B cell (primary cell): ENCODE measurements around the gene GRIK5. TPM values are rescaled to one million over a fixed set of nuclear protein-coding genes. Genes with fewer than 3 reads are reported as not detected.

ENCODE experiments used
- ATAC-seq: fragments of 200-7000 bp; cut with Tn5 transposase; one replicate; pipeline ENCODE4 v1.10.0; 2021; ENCODE audit warnings: low read depth, mild to moderate bottlenecking, moderate number of reproducible peaks, moderate library complexity
- CTCF ChIA-PET: fragments of 350-600 bp; sonication (Branson Sonifier 250); formaldehyde crosslinking; loops from one replicate; lab custom pipeline; 2021; ENCODE audit warnings: antibody characterized with exemption, inconsistent platforms; lab: Charles Lee
- POLR2A ChIA-PET: fragments of 350-600 bp; sonication (Branson Sonifier 250); formaldehyde crosslinking; loops from one replicate; lab custom pipeline; 2021; ENCODE audit warnings: antibody characterized with exemption; lab: Charles Lee
- DNase-seq: peaks from one replicate; pipeline ENCODE4 v3.0.0; 2013
- H2AFZ ChIP-seq: 2 replicates; pipeline ENCODE4 v1.6.1; 2012; ENCODE audit warnings: mild to moderate bottlenecking, low read depth, low read length; ENCODE audit not compliant: insufficient read depth, poor library complexity, severe bottlenecking
- H3K27ac ChIP-seq, 2 donors: 1 replicate in 1 of 2; 2 replicates in 1 of 2; pipeline ENCODE4 v1.5.1; 2012 to 2013; ENCODE audit warnings: low read length in 2 of 2, mild to moderate bottlenecking in 2 of 2, moderate library complexity in 1 of 2
- H3K27me3 ChIP-seq, 4 experiments: fragments of 200-600 bp in 1 of 4; sonication (generic) in 1 of 4; replicated peaks in 1 of 4; 1 replicate in 2 of 4; 2 replicates in 2 of 4; pipeline versions ENCODE4 v1.6.1 to v1.7.0; 2013 to 2016; ENCODE audit warnings: low read length in 3 of 4, mild to moderate bottlenecking in 2 of 4, mixed read lengths in 1 of 4, moderate library complexity in 1 of 4; ENCODE audit not compliant: insufficient read depth in 4 of 4, control insufficient read depth in 3 of 4; ENCODE audit errors: control extremely low read depth in 1 of 4
- H3K36me3 ChIP-seq, 2 experiments: replicated peaks in 1 of 2; 1 replicate in 1 of 2; 2 replicates in 1 of 2; pipeline versions ENCODE4 v1.6.1 to v1.7.1; 2013; ENCODE audit warnings: low read length in 1 of 2; ENCODE audit not compliant: insufficient read depth in 2 of 2, control insufficient read depth in 1 of 2; ENCODE audit errors: control extremely low read depth in 1 of 2, extremely low read depth in 1 of 2
- H3K4me1 ChIP-seq, 2 donors: fragments of 200-600 bp in 1 of 2; sonication (generic) in 1 of 2; 1 replicate in 1 of 2; 2 replicates in 1 of 2; pipeline versions ENCODE4 v1.5.1 to v1.6.1; 2013 to 2017; ENCODE audit warnings: low read length in 2 of 2; ENCODE audit not compliant: control insufficient read depth in 2 of 2, insufficient read depth in 2 of 2
- H3K4me2 ChIP-seq: replicated peaks from 2 replicates; pipeline ENCODE3; 2012; ENCODE audit warnings: mild to moderate bottlenecking, low read depth, low read length; ENCODE audit not compliant: poor library complexity, severe bottlenecking
- H3K4me3 ChIP-seq, 5 experiments: fragments of 200-600 bp in 1 of 5; sonication (generic) in 1 of 5; 1 replicate in 3 of 5; 2 replicates in 2 of 5; pipeline versions ENCODE4 v1.5.1 to v1.7.0; 2011 to 2016; ENCODE audit warnings: low read length in 4 of 5, mild to moderate bottlenecking in 4 of 5, low read depth in 2 of 5, control low read depth in 1 of 5, moderate library complexity in 1 of 5; ENCODE audit not compliant: insufficient read depth in 1 of 5; ENCODE audit errors: control extremely low read depth in 1 of 5, extremely low read depth in 1 of 5
- H3K79me2 ChIP-seq: fragments of 200-600 bp; sonication (generic); one replicate; pipeline ENCODE4 v1.6.0; 2016; ENCODE audit warnings: low read length; ENCODE audit not compliant: control insufficient read depth, insufficient read depth
- H3K9ac ChIP-seq: fragments of 200-600 bp; sonication (generic); 2 replicates; pipeline ENCODE4 v1.6.1; 2017; ENCODE audit warnings: mild to moderate bottlenecking, low read length, moderate library complexity
- H3K9me3 ChIP-seq, 3 donors: one replicate each; pipeline versions ENCODE4 v1.6.1 to v1.7.1; 2013; ENCODE audit warnings: low read length in 2 of 3; ENCODE audit not compliant: control insufficient read depth in 2 of 3, insufficient read depth in 1 of 3; ENCODE audit errors: control extremely low read depth in 1 of 3
- H4K20me1 ChIP-seq: 2 replicates; pipeline ENCODE4 v1.6.0; 2012; ENCODE audit warnings: mild to moderate bottlenecking, low read length; ENCODE audit not compliant: insufficient read depth, control insufficient read depth, poor library complexity, severe bottlenecking
- H3K27ac Mint-ChIP-seq: one replicate; pipeline ENCODE4 v1.8.0; 2021; ENCODE audit warnings: mixed read lengths
- H3K27me3 Mint-ChIP-seq: one replicate; pipeline ENCODE4 v1.8.0; 2021; ENCODE audit warnings: mixed read lengths
- H3K4me1 Mint-ChIP-seq: one replicate; pipeline ENCODE4 v1.8.0; 2021; ENCODE audit warnings: mixed read lengths
- H3K4me3 Mint-ChIP-seq: one replicate; pipeline ENCODE4 v1.8.0; 2021; ENCODE audit warnings: mixed read lengths
- H3K9me3 Mint-ChIP-seq: one replicate; pipeline ENCODE4 v1.8.0; 2022; ENCODE audit warnings: mixed read lengths; ENCODE audit not compliant: insufficient read depth
- EZH2 ChIP-seq: IDR thresholded peaks from 2 replicates; pipeline ENCODE4 v1.6.1; 2012; ENCODE audit warnings: borderline replicate concordance, low read depth, mild to moderate bottlenecking, moderate library complexity, low read length; ENCODE audit not compliant: insufficient read depth, poor library complexity, severe bottlenecking
- WGBS: methylation state at CpG from one replicate; pipeline ENCODE4 v1.1.5; 2013; ENCODE audit warnings: missing lambda C conversion rate; ENCODE audit not compliant: insufficient coverage; 5-methylcytosine and 5-hydroxymethylcytosine counted together
- intact Hi-C: fragments of 100-400 bp; cut with micrococcal nuclease; formaldehyde crosslinking; loops from one replicate; pipeline ENCODE4 v1.10.0; 2022
- polyA plus RNA-seq: library from polyadenylated mRNA; depleted of rRNA; stranded (reverse); fragments of >200 nt; gene quantifications from 2 replicates; pipeline ENCODE4 v1.2.3, GENCODE V29; 2012
- total RNA-seq, 2 donors: library from RNA; stranded (reverse); fragments of 120-200 nt in 1 of 2; gene quantifications; 1 replicate in 1 of 2; 2 replicates in 1 of 2; pipeline versions ENCODE4 v1.2.3 to v1.2.4, GENCODE V29; 2013 to 2022
- TF ChIP-seq, protein P1 (sequence below): fragments of 200-600 bp; IDR thresholded peaks from one replicate; pipeline ENCODE4 v1.8.0; 2022; ENCODE audit warnings: antibody characterized with exemption, mild to moderate bottlenecking

Gene GRIK5
- total and polyA plus RNA-seq, 2 donors (not counting 1 experiment from before 2014, with no cell fraction given), result 0.09 to 0.27 TPM

DNA sequence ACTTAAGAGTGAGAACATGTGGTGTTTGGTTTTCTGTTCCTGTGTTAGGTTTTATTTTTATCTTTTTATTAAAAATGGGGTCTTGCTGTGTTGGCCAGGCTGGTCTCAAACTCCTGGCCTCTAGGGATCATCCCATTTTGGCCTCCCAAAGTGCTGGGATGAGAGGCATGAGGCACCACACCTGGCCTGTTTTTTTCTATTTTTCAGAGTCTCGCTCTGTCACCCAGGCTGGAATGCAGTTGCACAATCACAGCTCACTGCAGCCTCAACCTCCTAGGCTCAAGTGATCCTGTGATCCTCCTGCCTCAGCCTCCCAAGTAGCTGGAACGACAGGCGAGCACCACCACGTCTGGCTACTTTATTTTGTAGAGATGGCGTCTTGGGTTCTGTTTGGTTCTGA, 13.5 kb upstream of the GRIK5 start:
- peak overlapping the region; percentile 37 for H3K27ac Mint-ChIP-seq
- H3K4me1 Mint-ChIP-seq, result peaks cover 26% of the 10 kb centered on the region
- Histone ChIP-seq H3K27me3 (no peaks in the 10 kb centered on the region), H3K9me3 (no peaks in the 10 kb centered on the region), H2AFZ (no peak overlapping the region), H3K79me2 (peaks cover 12% of the 10 kb centered on the region), H3K4me3 (no peak overlapping the region), H4K20me1 (peaks cover 47% of the 10 kb centered on the region), H3K9ac (no peak overlapping the region), H3K4me2 (no peak overlapping the region), H3K4me1 (peaks cover 8 to 14% of the 10 kb centered on the region in 2 donors), H3K36me3 (peaks cover 4 to 42% of the 10 kb centered on the region in 2 experiments), H3K27ac (no peak overlapping the region)
- WGBS, result no CpG with 5 or more reads among the region's 5 CpGs
- H3K27me3 Mint-ChIP-seq, result no peaks in the 10 kb centered on the region
- no peaks in the 10 kb centered on the region for H3K9me3 Mint-ChIP-seq
- DNase-seq (no peak), ATAC-seq (no peak)
- H3K4me3 Mint-ChIP-seq, result no peak overlapping the region
- ChIA-PET CTCF (interaction anchor here (1.4 kb wide), 1 partner anchor 26 kb away, joined by 5 read pairs; no protein-coding TSS in a partner anchor), POLR2A (interaction anchor here (0.5 kb wide), 1 partner anchor 93 kb away, joined by 3 read pairs; no protein-coding TSS in a partner anchor)
- TF ChIP-seq, protein P1, sequence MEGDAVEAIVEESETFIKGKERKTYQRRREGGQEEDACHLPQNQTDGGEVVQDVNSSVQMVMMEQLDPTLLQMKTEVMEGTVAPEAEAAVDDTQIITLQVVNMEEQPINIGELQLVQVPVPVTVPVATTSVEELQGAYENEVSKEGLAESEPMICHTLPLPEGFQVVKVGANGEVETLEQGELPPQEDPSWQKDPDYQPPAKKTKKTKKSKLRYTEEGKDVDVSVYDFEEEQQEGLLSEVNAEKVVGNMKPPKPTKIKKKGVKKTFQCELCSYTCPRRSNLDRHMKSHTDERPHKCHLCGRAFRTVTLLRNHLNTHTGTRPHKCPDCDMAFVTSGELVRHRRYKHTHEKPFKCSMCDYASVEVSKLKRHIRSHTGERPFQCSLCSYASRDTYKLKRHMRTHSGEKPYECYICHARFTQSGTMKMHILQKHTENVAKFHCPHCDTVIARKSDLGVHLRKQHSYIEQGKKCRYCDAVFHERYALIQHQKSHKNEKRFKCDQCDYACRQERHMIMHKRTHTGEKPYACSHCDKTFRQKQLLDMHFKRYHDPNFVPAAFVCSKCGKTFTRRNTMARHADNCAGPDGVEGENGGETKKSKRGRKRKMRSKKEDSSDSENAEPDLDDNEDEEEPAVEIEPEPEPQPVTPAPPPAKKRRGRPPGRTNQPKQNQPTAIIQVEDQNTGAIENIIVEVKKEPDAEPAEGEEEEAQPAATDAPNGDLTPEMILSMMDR, result no peak
- TF ChIP-seq EZH2, result no peak
- intact Hi-C loops, result no loop called here

DNA sequence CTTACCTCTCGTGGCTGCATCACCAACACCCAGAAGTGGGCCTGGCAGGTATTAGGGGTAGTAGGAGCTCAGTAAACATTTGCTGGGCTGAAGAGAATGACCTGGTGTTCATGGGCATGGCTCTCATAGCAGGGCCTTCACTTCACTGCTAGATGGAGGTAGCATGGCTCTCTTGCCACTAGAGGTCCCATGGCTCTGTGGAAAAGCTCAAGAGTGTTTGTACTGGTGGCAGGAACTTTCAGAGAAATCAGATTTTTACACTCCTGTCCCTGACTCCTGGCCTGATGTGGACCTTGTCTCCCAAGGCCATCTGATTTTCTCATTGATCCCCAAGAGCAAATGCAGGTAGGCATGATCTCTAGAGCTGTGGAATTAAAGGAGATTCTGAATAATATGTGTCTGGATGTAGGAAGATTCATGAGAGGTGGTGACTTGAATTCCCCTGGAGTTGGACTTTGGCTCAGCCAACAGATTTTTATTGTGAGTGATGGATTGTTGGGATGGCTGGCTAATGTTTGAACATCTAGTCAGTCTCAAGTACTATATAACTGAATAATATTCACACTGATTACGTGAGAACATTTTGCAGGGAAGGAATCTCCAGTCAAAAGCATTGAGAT, 11.7 kb upstream of the GRIK5 start:
- Mint-ChIP-seq H3K27ac (peak overlapping the region; percentile 11), H3K9me3 (no peaks in the 10 kb centered on the region), H3K4me1 (peaks cover 33% of the 10 kb centered on the region), H3K4me3 (no peak overlapping the region), H3K27me3 (no peaks in the 10 kb centered on the region)
- no peak for DNase-seq
- Histone ChIP-seq H4K20me1 (peaks cover 53% of the 10 kb centered on the region), H2AFZ (no peak overlapping the region), H3K4me3 (no peak overlapping the region), H3K27ac (no peak overlapping the region), H3K27me3 (no peaks in the 10 kb centered on the region), H3K4me2 (no peak overlapping the region), H3K4me1 (peaks cover 14 to 15% of the 10 kb centered on the region in 2 donors), H3K9ac (no peak overlapping the region), H3K79me2 (peaks cover 29% of the 10 kb centered on the region), H3K9me3 (no peaks in the 10 kb centered on the region), H3K36me3 (peaks cover 4 to 47% of the 10 kb centered on the region in 2 experiments)
- ChIA-PET CTCF (interaction anchor here (1.1 to 1.3 kb wide), 2 partner anchors 27 to 104 kb away, joined by 3 read pairs; no protein-coding TSS in a partner anchor), POLR2A (interaction anchor here (0.8 kb wide), 1 partner anchor 170 kb away, joined by 3 read pairs; no protein-coding TSS in a partner anchor)
- ATAC-seq, result peak; percentile 48
- intact Hi-C loops, result no loop called here
- no peak for TF ChIP-seq EZH2
- TF ChIP-seq, protein P1, result peak; percentile 26
- 91% methylated on average over 1 of the region's 2 CpGs for WGBS
